ENCODE results near the gene ZNF358.

Gene ZNF358

DNA sequence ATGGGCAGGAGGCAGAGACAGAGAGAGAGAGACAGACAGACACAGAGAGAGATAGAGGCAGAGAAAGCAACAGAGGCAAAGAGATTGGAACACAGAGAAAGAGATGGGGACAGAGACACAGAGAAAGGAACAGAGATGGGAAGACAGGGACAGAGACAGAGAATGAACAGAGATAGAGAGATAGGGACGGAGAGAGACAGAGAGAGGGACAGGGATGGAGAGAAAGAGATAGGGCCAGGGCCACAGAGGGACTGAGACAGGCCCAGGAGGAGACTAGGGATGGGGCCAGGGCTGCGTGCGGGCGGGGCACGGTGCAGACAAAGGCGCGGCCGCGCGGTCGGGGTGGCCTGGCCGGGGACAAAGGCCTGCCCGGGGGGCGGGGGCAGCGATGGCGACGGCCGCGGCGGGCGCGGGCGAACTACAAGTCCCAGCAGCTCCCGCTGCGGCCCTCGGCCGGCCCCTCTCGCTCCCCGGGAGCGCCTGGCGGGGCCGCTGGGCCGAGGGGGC lies at the start of gene ZNF358:
Gene ZNF358, plus strand, starts transcription at position 459 of the 507 bp plus-strand sequence. CDS start 3,140 bp downstream, outside the sequence.
- peak; percentile 47 for DNase-seq (ENCODE audit: low read depth)

DNA sequence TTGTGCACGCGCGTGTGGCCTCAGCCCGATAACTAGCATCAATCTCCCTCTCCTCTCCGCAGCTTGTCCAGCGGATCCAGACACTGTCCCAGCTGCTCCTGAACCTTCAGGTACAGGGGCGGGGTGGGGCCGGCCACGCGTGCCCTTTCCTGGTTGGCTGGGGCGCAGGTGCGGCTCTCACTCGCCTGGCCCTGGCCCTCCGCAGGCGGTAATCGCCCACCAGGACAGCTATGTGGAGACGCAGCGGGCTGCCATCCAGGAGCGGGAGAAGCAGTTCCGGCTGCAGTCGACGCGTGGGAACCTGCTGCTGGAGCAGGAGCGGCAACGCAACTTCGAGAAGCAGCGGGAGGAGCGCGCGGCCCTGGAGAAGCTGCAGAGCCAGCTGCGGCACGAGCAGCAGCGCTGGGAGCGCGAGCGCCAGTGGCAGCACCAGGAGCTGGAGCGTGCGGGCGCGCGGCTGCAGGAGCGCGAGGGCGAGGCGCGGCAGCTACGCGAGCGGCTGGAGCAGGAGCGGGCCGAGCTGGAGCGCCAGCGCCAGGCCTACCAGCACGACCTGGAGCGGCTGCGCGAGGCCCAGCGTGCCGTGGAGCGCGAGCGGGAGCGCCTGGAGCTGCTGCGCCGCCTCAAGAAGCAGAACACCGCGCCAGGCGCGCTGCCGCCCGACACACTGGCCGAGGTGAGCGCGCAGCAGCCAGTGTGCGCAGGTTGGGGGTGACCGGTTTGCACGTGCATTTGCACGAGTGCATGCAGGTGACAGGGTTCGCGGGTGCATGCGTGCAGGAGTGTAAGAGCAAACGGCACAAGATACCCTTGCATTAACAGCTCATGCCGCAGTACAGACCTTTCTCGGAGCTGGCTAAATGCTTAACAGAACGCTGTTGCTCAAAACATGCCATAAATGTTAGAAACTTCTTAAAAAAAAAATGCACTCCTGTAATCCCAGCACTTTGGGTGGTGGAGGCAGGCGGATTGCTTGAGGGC lies 48.6 kb upstream of the ZNF358 start:
- no peak for DNase-seq (ENCODE audit: low read depth)

GRCh38 chr19:7468840-7469239 lies 47.1 kb upstream of the ZNF358 start:
- no peak for DNase-seq (ENCODE audit: low read depth)

DNA sequence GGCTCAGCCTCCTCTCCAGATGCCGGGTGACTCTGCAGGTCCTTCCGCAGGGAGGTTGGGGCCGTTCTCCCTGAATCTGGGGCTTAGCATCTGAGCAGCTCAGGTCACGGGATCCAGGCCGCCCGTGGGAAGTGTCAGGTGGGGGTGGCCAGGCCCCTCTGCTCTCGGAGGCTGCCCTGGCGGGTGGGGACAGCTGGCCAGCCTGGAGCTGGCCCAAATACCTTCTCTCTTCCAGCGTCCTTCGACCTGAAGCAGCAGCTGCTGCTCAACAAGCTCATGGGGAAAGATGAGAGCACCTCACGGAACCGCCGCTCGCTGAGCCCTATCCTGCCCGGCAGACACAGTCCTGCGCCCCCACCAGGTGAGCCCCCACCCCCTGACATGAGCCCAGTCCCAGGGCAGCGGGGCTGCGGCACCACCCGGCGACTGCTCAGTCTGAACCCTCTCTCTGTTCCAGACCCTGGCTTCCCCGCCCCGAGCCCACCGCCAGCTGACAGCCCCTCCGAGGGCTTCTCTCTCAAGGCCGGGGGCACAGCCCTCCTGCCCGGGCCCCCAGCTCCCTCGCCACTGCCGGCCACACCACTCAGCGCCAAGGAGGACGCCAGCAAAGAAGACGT lies 46.1 kb upstream of the ZNF358 start:
- DNase-seq (ENCODE audit: low read depth) = no peak

DNA sequence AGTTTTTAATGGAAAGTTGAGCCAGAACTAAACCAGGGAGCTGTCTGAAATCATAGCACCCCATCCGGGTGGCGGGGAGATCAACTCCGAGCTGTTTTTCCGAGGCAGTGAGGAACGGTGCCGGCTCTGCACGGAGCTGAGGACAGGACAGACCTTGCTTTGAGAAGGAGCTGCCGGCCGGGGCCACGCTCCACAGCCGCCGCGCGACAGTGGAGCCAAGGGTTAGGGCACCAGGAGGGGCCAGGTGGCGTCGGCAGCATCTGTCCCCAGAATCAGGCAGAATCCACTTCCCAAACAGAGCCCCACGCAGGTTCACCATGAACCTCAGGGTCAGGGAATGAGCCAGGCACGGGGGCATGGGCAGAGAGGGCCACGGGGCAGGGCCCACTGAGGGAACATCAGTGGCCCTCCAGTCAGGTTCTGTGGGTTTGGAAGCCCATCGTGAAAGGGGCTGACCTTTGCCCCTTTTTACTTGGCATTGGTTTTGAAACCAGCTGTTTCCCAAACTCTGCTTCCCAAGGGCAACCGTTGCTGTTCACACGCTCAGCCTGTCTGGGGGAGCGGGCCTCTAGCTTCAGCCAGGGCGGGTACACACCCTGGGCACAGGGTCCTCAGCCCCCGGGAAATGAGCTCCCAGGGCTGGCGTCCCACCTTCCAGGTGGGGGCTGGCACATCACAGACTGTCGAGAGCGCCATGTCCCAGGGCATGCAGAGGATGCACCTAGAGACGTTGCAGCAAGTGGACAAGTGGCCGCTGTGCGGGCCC lies 45.2 kb upstream of the ZNF358 start:
- DNase-seq (ENCODE audit: low read depth) = no peak

- DNase-seq (ENCODE audit: low read depth) = peak; percentile 40
These were observed 43.9 kb upstream of the ZNF358 start for GRCh38 chr19:7471696-7472615.

- DNase-seq (ENCODE audit: low read depth) = no peak
These were observed 40.2 kb upstream of the ZNF358 start for GRCh38 chr19:7475665-7476064.

GRCh38 chr19:7476241-7476640 lies 39.7 kb upstream of the ZNF358 start:
- DNase-seq (ENCODE audit: low read depth) = no peak

DNA sequence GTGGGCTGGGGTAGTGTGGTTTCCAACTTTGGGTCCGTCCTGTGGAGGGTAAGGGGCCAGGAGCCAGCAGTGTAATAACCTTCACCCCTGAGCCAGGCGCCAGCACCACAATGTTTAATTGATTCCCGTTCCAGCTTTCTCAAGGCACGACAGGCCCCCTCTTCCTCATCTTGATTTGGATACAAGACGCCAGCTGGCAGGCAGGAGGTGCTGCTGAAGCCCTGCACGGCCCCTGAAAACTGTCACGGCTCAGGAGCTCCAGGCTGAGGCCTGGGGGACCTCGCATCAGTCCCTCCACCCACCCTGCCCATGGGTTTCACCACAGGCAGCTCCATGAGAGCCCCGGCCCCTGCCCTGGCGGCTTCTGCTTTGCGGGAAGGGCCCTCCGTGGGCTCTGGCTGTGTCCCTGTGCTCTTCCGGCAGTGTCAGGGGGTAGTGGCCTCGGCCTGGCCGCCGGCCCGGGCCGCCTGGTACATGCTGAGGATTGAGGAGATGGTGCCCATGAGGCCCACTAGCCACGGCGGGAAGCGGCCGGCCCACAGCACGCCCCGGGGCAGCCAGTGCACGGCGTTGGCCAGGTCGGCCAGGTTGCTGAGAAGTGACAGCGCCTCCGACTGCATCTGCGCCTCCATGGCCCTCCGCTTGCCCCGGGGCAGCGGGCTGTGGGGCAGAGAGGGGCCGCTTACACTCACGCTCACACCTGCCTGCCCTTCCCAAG lies 39.0 kb upstream of the ZNF358 start:
- DNase-seq (ENCODE audit: low read depth) = no peak

DNA sequence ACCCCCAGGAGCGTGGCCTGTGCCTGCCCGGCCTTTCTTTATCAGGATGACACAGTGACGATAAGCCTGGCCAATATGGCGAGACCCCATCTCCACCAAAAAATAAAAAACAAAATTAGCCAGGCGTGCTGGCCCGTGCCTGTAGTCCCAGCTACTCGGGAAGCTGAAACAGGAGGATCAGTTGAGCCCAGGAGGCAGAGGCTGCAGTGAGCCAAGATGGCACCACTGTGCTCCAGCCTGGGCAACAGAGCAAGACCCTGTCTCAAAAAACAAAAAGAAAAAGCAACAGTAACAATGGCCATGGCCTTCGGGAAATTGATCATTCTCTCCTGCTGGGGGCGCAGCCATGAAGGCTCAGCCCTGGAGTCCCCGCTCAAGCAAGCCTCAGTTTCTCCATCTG lies 38.1 kb upstream of the ZNF358 start:
- DNase-seq (ENCODE audit: low read depth) = no peak

DNA sequence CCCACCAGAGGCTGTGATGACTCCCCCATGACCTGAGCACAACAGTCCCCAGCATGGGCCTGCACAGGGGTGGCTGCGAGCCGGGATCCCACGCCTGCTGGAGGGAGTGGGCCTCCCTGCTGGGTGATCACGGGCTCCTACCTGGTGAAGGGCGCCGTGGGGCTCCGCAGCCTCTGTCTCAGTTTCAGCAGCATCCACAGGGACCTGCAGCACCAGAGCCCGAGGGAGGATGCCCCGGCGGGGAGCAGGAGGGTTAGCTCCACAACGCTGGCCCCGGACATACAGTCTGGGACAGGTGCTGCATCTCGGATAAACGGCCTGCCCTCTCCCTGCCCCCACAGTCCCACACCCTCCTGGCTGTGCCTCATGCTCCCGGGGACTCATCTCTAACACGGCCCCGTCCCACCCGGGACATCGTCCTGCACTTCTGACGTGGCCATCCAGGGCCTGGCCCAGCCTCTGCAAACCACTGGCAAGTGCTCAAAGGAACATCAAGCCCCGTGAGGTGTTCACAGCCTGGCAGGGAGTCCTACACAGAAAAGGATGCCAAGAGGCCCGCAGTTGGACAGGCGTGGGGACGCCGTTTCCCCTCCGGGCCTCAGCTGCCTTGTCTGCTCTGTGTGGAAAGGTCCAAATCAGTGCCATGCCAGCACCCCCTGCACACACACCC lies 37.6 kb upstream of the ZNF358 start:
- no peak for DNase-seq (ENCODE audit: low read depth)

GRCh38 chr19:7478843-7479227 lies 37.1 kb upstream of the ZNF358 start:
- no peak for DNase-seq (ENCODE audit: low read depth)

- no peak for DNase-seq (ENCODE audit: low read depth)
These were observed 35.5 kb upstream of the ZNF358 start for GRCh38 chr19:7480222-7480969.

- DNase-seq (ENCODE audit: low read depth) = no peak
These were observed 35.0 kb upstream of the ZNF358 start for GRCh38 chr19:7480970-7481255.

DNA sequence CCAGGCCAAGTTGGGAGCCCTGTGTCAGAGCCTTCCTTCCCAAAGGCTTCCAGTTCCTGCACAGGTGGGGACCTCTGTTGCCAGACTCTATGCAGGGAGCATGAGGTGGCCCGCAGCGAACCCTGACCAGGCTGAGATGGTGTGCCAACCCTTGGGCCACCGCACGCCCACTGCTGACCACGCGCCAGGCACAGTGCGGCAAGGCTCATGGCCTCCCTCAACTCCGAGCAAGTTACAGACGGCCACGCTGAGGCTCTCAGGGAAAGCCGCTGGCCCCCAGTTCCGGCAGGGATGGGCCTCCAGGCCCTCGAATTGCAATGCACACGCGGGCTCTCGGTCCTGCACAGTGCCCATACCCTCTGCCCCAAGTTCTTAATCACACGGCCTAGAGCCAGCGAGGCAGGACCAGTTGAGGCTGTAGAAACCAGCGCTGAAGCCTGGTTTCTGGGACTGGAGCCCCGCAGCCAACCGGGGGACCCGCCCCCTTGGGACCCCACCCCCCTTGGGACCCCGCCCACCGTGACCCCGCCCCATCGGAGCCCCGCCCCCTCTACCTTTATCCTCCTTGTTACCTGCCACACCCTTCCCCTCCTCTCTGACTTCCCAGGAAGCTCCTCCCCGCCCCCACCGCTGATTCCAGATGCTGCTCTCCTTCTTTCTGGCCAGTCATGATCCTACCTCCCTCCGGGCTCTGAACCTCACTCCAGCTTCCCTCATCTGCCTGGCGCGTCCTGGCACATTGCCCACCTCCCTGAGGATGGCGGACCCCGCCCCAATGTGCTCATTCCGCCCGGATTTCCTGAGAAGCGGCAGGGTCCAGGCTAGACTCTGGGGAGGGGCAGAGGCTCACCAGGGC lies 33.1 kb upstream of the ZNF358 start:
- no peak for DNase-seq (ENCODE audit: low read depth)

DNA sequence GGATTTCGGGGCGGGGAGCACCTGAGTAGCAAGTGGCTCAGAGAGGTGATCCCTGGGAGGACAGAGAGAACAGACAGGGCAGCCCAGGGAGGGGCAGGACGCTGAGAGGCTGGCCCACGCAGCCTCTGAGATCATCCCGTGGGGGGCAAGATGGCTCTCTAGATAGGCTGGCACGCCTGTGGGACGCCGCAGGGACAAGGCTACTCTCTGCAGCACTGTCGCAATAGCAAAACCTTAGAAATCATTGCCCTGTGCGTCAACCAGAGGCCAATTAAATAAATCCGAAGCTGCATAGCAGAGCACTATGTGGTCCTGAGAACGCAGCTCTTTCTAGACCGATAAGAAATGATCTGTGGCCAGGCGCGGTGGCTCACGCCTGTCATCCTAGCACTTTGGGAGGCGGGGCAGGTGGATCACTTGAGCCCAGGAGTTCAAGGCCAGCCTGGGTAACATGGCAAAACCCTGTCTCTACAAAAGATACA lies 32.1 kb upstream of the ZNF358 start:
- DNase-seq (ENCODE audit: low read depth) = no peak

GRCh38 chr19:7486923-7487322 lies 29.0 kb upstream of the ZNF358 start:
- no peak for DNase-seq (ENCODE audit: low read depth)

GRCh38 chr19:7488736-7489353 lies 27.1 kb upstream of the ZNF358 start, which contains the start of gene PEX11G:
TSS of gene PEX11G (minus strand) at chr19:7489035. CDS start at chr19:7489010, 25 bp downstream.
- DNase-seq (ENCODE audit: low read depth) = peak; percentile 73

Data from amniotic epithelial cell (primary cell).